ENCODE measurements around the gene CNTNAP2. TPM values are rescaled to one million over a fixed set of nuclear protein-coding genes. Genes with fewer than 3 reads are reported as not detected.

Gene CNTNAP2
- total RNA-seq, 1 donor from 2014 or later = 4.2 TPM

- no peaks in the 10 kb centered on the region for H3K9me3 Mint-ChIP-seq
- H3K36me3 Mint-ChIP-seq = no peaks in the 10 kb centered on the region
- H3K27ac Mint-ChIP-seq = no peak overlapping the region
- H3K27me3 Mint-ChIP-seq (ENCODE audit: low read depth) = no peaks in the 10 kb centered on the region
- H3K4me3 Mint-ChIP-seq = no peak overlapping the region
- no peaks in the 10 kb centered on the region for H3K4me1 Mint-ChIP-seq
- TF ChIP-seq CTCF (IDR thresholded peaks at IDR 0.05; ENCODE audit: unreplicated experiment) = no peak
- no peak for DNase-seq (ENCODE audit: low spot score in 2 of 2, unreplicated experiment in 2 of 2)
Observed at GRCh38 chr7:147013825-147014224, 897.2 kb downstream of the CNTNAP2 start.

- no peak overlapping the region for H3K4me3 Mint-ChIP-seq
- TF ChIP-seq CTCF (IDR thresholded peaks at IDR 0.05; ENCODE audit: unreplicated experiment) = no peak
- H3K9me3 Mint-ChIP-seq = no peaks in the 10 kb centered on the region
- no peaks in the 10 kb centered on the region for H3K27me3 Mint-ChIP-seq (ENCODE audit: low read depth)
- DNase-seq (ENCODE audit: low spot score in 2 of 2, unreplicated experiment in 2 of 2) = no peak
- H3K27ac Mint-ChIP-seq = no peak overlapping the region
- H3K4me1 Mint-ChIP-seq = no peaks in the 10 kb centered on the region
- H3K36me3 Mint-ChIP-seq = no peaks in the 10 kb centered on the region
Observed at GRCh38 chr7:147014286-147014955, 897.8 kb downstream of the CNTNAP2 start.

DNA sequence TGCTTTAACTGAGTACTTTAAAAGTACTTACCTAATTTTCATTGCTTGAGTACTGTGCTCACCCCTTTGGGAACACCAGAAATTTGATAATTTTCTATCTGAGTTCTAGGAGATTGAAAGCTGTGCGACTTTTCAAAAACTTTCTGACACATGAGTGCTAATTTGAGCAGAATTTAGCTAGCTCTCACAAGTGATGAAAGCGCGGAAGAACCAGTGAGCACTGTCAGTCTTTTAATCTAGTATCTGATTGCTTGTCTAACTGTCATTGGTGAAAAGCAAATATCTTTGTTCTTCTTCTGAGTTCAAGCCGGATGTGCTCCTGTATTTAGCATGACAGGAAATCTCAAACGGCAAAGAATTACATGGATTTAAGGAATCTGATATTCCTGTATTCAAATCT is 899.4 kb downstream of the CNTNAP2 start:
- Mint-ChIP-seq H3K27ac (no peak overlapping the region), H3K27me3 (ENCODE audit: low read depth) (no peaks in the 10 kb centered on the region), H3K36me3 (no peaks in the 10 kb centered on the region), H3K4me3 (no peak overlapping the region), H3K4me1 (no peaks in the 10 kb centered on the region), H3K9me3 (no peaks in the 10 kb centered on the region)
- DNase-seq (ENCODE audit: low spot score in 2 of 2, unreplicated experiment in 2 of 2) = no peak
- no peak for TF ChIP-seq CTCF (IDR thresholded peaks at IDR 0.05; ENCODE audit: unreplicated experiment)

DNA sequence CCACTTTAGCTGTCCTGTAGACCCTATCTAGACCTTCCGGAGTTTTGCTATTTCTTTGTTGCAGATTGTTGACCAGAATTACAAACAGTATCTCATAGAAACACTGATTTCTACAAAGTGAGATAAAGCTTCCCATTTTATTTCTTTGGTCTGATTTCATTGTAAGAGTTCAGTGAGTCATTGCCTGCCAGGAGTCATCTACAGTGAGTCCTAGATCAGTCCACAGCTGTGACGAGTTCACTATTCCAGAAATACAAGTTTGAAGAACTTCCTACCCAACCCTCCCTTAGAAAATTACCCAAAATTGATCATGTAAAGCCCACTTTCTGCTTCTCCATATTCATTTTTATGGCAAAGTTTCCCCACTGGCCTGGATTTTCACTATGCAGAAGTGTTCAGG is 905.5 kb downstream of the CNTNAP2 start:
- no peak for TF ChIP-seq CTCF (IDR thresholded peaks at IDR 0.05; ENCODE audit: unreplicated experiment)
- H3K36me3 Mint-ChIP-seq = no peaks in the 10 kb centered on the region
- no peak for DNase-seq (ENCODE audit: low spot score in 2 of 2, unreplicated experiment in 2 of 2)
- H3K27ac Mint-ChIP-seq = no peak overlapping the region
- no peaks in the 10 kb centered on the region for H3K4me1 Mint-ChIP-seq
- no peaks in the 10 kb centered on the region for H3K9me3 Mint-ChIP-seq
- no peaks in the 10 kb centered on the region for H3K27me3 Mint-ChIP-seq (ENCODE audit: low read depth)
- H3K4me3 Mint-ChIP-seq = no peak overlapping the region

- peaks cover 3% of the 10 kb centered on the region for H3K9me3 Mint-ChIP-seq
- H3K4me1 Mint-ChIP-seq = no peaks in the 10 kb centered on the region
- no peaks in the 10 kb centered on the region for H3K36me3 Mint-ChIP-seq
- H3K4me3 Mint-ChIP-seq = no peak overlapping the region
- TF ChIP-seq CTCF (IDR thresholded peaks at IDR 0.05; ENCODE audit: unreplicated experiment) = no peak
- no peaks in the 10 kb centered on the region for H3K27me3 Mint-ChIP-seq (ENCODE audit: low read depth)
- no peak overlapping the region for H3K27ac Mint-ChIP-seq
- DNase-seq (ENCODE audit: low spot score in 2 of 2, unreplicated experiment in 2 of 2) = no peak
Observed at GRCh38 chr7:147023440-147023839, 906.8 kb downstream of the CNTNAP2 start.

DNA sequence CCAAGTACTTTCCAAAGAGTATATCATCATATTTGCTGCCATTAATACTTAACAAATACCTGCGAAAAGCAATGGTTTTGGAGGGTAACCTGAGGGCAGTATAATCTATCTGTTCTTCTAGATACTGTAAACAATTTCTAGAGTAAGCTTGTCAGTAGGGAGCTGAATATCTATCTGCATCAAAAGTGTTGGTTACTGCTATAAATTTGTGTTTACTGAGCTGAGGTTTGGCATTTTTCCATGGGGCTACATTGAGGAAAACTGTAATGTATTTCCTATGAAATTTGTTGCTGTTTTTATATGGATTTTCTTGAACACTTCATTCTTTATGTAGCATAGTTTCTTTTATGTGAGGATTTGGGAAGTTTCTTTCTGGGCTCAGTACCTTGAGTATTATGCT is 913.4 kb downstream of the CNTNAP2 start:
- Mint-ChIP-seq H3K27me3 (ENCODE audit: low read depth) (peaks cover 4% of the 10 kb centered on the region), H3K27ac (no peak overlapping the region), H3K9me3 (peaks cover 6% of the 10 kb centered on the region), H3K4me1 (no peaks in the 10 kb centered on the region), H3K36me3 (no peaks in the 10 kb centered on the region), H3K4me3 (no peak overlapping the region)
- TF ChIP-seq CTCF (IDR thresholded peaks at IDR 0.05; ENCODE audit: unreplicated experiment) = no peak
- no peak for DNase-seq (ENCODE audit: low spot score in 2 of 2, unreplicated experiment in 2 of 2)
